HG03095 (cell line): Measurements from ENCODE around the gene ZNF763.
"Not testable (repeated sequence)": the region's sequence is repeated elsewhere in the genome, so short reads cannot be mapped to it uniquely, and the experiment has no call there.

Experiments used
- ATAC-seq: cut with Tn5 transposase; IDR thresholded peaks from one replicate; pipeline ENCODE4 v1.9.1; 2021; ENCODE audit warnings: moderate library complexity; ENCODE audit not compliant: unreplicated experiment

The ZNF763 gene

GRCh38 chr19:11971041-11971440, 6.2 kb downstream of the ZNF763 start:
- no peak for ATAC-seq

GRCh38 chr19:11973019-11973810, 8.4 kb downstream of the ZNF763 start:
- no peak for ATAC-seq

- no peak for ATAC-seq
These were observed 13.8 kb downstream of the ZNF763 start for GRCh38 chr19:11978492-11979100.

- no peak for ATAC-seq
These were observed 14.7 kb downstream of the ZNF763 start for GRCh38 chr19:11979527-11979926.

GRCh38 chr19:11982526-11982925, 17.7 kb downstream of the ZNF763 start:
- ATAC-seq = no peak

GRCh38 chr19:11984986-11985385, 20.1 kb downstream of the ZNF763 start:
- no peak for ATAC-seq

- ATAC-seq = no peak
These were observed 21.9 kb downstream of the ZNF763 start for GRCh38 chr19:11986754-11987153.

GRCh38 chr19:11987405-11988281, 22.8 kb downstream of the ZNF763 start:
- ATAC-seq = no peak

- ATAC-seq = no peak
These were observed 24.2 kb downstream of the ZNF763 start for GRCh38 chr19:11989112-11989456.

GRCh38 chr19:11991921-11992320, 27.1 kb downstream of the ZNF763 start:
- not testable (repeated sequence) for ATAC-seq

GRCh38 chr19:11995174-11995573, 30.3 kb downstream of the ZNF763 start:
- ATAC-seq = no peak

GRCh38 chr19:12000152-12000981, 35.5 kb downstream of the ZNF763 start:
- no peak for ATAC-seq

- ATAC-seq = no peak
These were observed 50.3 kb downstream of the ZNF763 start for GRCh38 chr19:12015015-12015752.

- ATAC-seq = no peak
These were observed 50.9 kb downstream of the ZNF763 start for GRCh38 chr19:12015753-12016116.
